ENCODE measurements around the gene NRCAM.

Gene NRCAM

DNA sequence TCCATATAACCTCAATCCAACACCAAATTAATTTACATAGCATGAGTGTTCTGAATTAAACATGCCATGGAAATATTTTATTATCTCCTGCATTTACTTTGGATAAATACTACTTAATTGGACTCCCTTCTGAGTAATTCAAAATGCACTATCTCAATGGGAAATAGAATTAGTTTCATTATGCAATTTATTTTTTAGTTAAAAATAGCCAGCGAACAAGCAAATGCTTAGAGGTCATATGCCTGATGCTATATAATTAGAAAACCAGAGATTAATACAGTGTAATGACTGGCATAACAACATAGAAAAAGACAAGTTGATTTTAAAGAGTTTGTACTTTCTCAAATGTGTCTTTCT is 165.1 kb downstream of the NRCAM start:
- TF ChIP-seq GATA3 (IDR thresholded peaks at IDR 0.05; ENCODE audit: low read depth, low read length) (no peak), GATA2 (IDR thresholded peaks at IDR 0.05; ENCODE audit: low read depth, low read length) (no peak)

DNA sequence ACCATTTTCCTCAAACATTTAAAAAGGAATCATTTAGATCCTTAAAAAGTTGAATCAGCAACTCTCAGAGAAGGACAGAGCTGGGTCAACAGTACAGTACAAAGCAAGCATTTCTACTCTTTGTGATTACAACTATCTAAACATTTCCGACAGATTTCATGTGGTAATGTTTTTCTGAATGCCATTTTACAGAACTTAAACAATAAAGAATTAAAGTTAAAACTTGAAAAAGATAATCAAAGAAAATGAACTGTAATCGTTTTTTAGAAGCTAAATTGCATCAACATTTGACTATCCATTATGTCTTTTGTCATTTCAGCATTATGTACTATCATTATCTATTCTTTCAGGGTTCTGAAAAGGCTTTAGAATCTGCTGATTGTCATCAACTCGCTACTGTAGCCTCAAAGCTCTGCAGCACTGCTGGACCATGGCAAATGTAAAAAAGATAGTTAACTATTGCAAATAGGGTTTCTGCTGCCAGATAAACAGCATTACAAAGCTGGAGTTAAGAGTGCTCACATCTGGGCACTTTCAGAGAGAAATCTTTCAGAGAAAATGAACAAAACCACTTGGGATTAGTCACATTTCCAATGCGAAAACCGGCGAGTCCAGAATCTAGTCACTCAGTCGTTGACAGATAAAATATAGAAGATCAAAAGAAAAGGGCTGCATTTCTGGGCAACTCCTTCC is 165.6 kb downstream of the NRCAM start:
- TF ChIP-seq GATA3 (IDR thresholded peaks at IDR 0.05; ENCODE audit: low read depth, low read length) = peak; percentile 94
- TF ChIP-seq GATA2 (IDR thresholded peaks at IDR 0.05; ENCODE audit: low read depth, low read length) = peak; percentile 96

DNA sequence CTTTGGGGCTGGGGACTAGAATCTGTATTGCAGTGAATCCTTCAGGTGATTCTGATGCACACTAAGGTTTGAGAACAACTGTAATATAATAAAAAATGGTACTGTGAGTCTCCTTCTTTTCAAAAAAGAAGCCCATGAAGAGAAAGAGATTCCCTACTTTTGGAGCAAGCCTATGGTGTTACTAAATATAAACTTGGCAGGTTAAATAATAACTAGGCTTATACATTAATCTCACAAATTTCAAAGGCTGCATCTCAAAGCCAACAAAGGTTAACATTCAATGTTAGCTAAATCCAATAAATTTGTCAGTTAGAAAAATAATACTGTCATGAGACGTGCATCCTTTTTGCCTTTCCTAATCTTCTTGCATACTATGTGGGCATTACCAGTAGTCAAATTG is 166.4 kb downstream of the NRCAM start:
- no peak for TF ChIP-seq GATA3 (IDR thresholded peaks at IDR 0.05; ENCODE audit: low read depth, low read length)
- no peak for TF ChIP-seq GATA2 (IDR thresholded peaks at IDR 0.05; ENCODE audit: low read depth, low read length)

GRCh38 chr7:108287857-108288256 is 168.4 kb downstream of the NRCAM start:
- TF ChIP-seq GATA3 (IDR thresholded peaks at IDR 0.05; ENCODE audit: low read depth, low read length) (0 out of 2 replicates have a peak, but pooled peaks have one; percentile 6), GATA2 (IDR thresholded peaks at IDR 0.05; ENCODE audit: low read depth, low read length) (no peak)

DNA sequence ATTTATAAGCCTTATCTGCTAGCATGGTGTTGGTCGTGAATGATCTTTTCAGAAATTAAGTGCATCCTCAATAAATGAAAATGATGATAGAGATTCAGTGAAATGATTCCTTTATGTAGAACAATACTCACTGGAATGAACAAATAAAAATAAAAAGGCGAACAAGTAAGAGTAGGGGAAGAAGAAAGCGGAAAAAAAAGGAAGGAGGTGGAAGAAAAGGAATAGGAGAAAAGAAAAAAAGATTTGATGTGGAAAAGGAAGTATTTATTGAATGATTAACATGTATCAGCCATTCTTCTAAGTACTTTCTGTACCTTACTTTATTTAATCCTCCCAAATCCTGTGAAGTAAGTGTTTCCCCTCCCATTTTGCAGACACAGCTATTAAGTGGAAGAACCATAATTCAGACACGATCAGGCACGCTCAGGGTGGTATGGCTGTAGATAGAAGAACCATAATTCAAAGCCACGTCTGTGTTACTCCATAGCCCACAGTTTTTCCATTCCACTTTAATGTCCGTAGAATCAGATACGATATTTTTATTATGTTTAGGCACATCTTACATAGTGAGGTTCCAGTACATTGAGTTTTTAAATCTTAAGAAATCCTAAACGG is 169.8 kb downstream of the NRCAM start:
- no peak for TF ChIP-seq GATA3 (IDR thresholded peaks at IDR 0.05; ENCODE audit: low read depth, low read length)
- TF ChIP-seq GATA2 (IDR thresholded peaks at IDR 0.05; ENCODE audit: low read depth, low read length) = no peak

DNA sequence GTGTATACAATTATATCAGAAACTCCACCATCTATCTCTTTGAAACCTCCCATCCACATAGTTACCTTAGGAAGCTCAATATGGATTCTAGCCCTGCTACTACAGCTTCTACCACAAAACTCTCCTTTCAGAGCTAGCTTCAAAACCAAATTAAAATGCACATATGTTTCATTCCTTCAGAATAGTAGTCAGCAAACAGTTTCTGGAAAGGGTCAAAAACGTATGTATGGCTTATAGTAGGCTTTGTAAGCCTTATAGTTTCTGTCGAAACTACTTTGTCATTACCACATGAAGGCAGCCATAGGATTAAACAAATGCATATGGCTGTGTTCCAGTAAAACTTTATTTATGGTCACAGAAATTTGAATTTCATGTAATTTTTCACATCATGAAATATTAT is 170.5 kb downstream of the NRCAM start:
- TF ChIP-seq GATA3 (IDR thresholded peaks at IDR 0.05; ENCODE audit: low read depth, low read length) = no peak
- TF ChIP-seq GATA2 (IDR thresholded peaks at IDR 0.05; ENCODE audit: low read depth, low read length) = no peak

DNA sequence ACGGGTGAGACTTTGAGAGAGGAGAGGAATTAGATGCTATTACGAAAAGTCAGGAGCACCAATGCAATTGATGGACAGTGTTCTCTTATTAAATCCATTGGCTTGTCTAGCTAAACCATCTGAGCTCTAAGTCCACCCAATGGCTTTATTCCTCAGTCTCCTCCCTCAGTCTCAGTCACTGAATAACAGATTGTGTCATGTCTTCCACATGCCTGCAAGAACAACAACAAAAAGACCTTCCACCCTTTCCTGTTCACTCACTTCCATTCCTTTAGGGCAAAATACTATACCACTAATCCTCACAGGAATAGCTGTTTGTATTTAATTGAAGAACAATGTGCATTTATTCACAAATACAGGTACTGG is 171.2 kb downstream of the NRCAM start:
- TF ChIP-seq GATA2 (IDR thresholded peaks at IDR 0.05; ENCODE audit: low read depth, low read length) = no peak
- TF ChIP-seq GATA3 (IDR thresholded peaks at IDR 0.05; ENCODE audit: low read depth, low read length) = no peak

DNA sequence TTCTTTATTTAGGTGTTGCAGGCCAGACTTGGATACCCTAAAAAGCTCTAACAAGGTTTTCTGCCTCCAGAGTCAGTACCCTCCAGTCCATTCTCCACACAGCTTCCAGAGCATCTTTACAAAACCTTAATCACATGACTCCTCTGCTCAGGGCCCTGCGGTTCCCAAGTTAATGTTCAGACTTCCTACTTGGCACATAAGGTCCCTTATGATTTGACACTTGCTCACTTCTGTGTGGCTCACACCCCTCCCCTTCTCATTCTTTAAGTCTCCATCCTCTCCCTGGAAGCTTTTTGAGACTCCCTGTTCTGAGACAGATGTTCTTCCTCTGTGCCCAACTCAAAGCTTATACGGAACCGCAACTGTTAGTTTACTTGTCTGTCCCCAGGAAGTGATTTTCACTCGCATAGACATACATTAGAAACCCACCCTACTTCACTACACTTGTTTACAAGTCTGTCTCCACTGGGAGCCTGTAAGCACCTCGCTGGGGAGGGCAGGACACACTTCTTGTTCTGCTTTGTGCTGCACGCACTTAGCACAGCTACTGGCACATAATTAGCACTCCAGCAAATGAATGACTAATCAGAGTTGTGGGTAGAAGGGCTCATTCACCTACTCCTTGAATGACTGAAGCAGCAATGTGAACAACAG is 171.8 kb downstream of the NRCAM start:
- TF ChIP-seq GATA3 (IDR thresholded peaks at IDR 0.05; ENCODE audit: low read depth, low read length) (no peak), GATA2 (IDR thresholded peaks at IDR 0.05; ENCODE audit: low read depth, low read length) (no peak)

DNA sequence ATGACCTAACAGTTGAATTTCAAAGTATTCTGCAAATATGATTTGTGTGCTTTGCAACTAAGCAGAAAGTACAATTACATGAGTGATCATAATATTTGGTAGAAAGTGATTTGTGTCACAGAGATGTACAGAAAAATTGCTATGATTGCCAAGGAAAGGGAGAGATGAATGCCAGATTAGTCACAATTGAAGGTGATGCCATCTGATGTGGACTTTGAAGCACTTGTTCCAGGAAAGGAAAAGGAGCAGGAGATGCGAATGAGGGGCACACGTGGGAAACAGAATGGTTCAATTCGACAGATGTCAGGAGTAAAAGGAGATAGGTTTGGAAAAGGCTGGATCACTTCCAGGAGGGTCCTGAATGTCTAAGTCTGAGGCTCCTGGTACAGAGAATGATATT is 173.0 kb downstream of the NRCAM start:
- TF ChIP-seq GATA2 (IDR thresholded peaks at IDR 0.05; ENCODE audit: low read depth, low read length) (no peak), GATA3 (IDR thresholded peaks at IDR 0.05; ENCODE audit: low read depth, low read length) (no peak)

GRCh38 chr7:108282427-108282996 is 173.7 kb downstream of the NRCAM start:
- TF ChIP-seq GATA2 (IDR thresholded peaks at IDR 0.05; ENCODE audit: low read depth, low read length) (no peak; the same call in 1 of the 2 replicates), GATA3 (IDR thresholded peaks at IDR 0.05; ENCODE audit: low read depth, low read length) (no peak)

DNA sequence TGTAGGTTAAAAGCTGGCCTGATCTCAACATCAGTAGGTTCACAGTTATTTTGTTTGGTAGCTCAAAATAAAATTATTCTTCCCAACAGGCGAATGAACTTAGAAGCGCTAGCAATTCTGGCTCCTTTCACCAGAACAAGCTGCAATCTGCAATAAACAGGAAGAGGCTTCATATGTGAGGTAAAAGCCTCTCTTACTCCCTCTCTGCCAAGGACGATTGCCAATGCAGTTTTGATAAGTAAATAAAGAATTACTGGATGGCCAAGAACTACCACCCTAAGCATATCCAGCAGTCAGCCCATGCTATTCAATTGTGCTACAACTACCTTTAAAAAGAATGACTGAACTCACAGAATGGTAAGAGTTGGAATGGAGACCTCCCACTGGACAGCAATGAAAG is 176.1 kb downstream of the NRCAM start:
- no peak for TF ChIP-seq GATA3 (IDR thresholded peaks at IDR 0.05; ENCODE audit: low read depth, low read length)
- TF ChIP-seq GATA2 (IDR thresholded peaks at IDR 0.05; ENCODE audit: low read depth, low read length) = no peak

- TF ChIP-seq GATA3 (IDR thresholded peaks at IDR 0.05; ENCODE audit: low read depth, low read length) = no peak
- TF ChIP-seq GATA2 (IDR thresholded peaks at IDR 0.05; ENCODE audit: low read depth, low read length) = no peak
These were observed 177.5 kb downstream of the NRCAM start for GRCh38 chr7:108278776-108279175.

GRCh38 chr7:108278281-108278680 is 178.0 kb downstream of the NRCAM start:
- TF ChIP-seq GATA3 (IDR thresholded peaks at IDR 0.05; ENCODE audit: low read depth, low read length) = no peak
- TF ChIP-seq GATA2 (IDR thresholded peaks at IDR 0.05; ENCODE audit: low read depth, low read length) = no peak

DNA sequence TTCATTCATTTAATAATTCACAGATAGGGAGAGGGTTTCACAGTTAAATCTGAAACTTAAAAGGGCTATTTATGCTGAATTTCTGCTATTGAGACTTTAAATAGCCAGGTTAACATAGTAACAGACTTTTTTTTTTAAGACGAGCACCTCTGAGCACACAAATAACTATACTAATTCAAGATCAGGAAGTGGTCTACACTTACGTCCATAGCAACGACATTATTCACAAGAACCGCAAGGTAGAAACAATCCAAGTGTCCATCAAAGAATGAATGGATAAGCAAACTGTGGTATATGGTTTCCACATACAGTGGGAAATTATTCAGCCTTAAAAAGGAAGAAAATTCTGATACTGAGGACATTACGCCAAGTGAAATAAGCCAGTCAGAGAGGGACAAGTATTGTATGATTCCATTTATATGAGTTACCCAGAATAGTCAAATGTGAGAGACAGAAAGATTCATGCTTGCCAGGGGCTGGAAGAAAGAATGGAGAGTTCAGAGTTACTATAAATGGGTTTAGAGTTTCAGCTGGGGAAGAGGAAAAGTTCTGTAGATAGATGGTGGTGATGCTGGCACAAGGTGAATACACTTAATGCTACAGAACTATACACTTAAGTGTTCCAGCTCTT is 185.7 kb downstream of the NRCAM start:
- TF ChIP-seq GATA3 (IDR thresholded peaks at IDR 0.05; ENCODE audit: low read depth, low read length) = no peak
